LHCN-M2 (cell line): ENCODE results near the gene RASSF9. TPM values are rescaled to one million over a fixed set of nuclear protein-coding genes. Genes with fewer than 3 reads are reported as not detected.

Experiments used
- total RNA-seq: library from RNA; depleted of rRNA; stranded (reverse); fragments of >200 nt; gene quantifications from 2 replicates; pipeline ENCODE4 v1.2.3, GENCODE V29; 2014; rRNA removed

Gene RASSF9
- total RNA-seq, 1 experiment from 2014 or later = not detected

Other genes with a start within 250 kb of the RASSF9 start
- not detected in 2 replicates for gene NTS, start 37.9 kb upstream of the RASSF9 start, total RNA-seq